BJ (cell line): Measurements from ENCODE around the gene ZNF654. TPM values are rescaled to one million over a fixed set of nuclear protein-coding genes. Genes with fewer than 3 reads are reported as not detected.

Experiments used
- CTCF ChIA-PET: fragments of 350-600 bp; formaldehyde crosslinking; extraction: SDS; loops from one replicate; lab custom pipeline; 2021; ENCODE audit warnings: antibody characterized with exemption, inconsistent platforms; lab: Yijun Ruan, JAX
- POLR2A ChIA-PET: fragments of 300-600 bp; sonication (Branson Sonifier 250); formaldehyde crosslinking; extraction: SDS; loops from one replicate; lab custom pipeline; 2021; ENCODE audit warnings: antibody characterized with exemption; lab: Charles Lee
- DNase-seq: peaks from one replicate; pipeline ENCODE4 v3.0.0-alpha.2; 2011; ENCODE audit warnings: low read depth
- H3K27me3 ChIP-seq: 2 replicates; pipeline ENCODE4 v1.6.0; 2011; ENCODE audit warnings: low read length; ENCODE audit not compliant: control insufficient read depth, insufficient read depth
- H3K36me3 ChIP-seq: 2 replicates; pipeline ENCODE4 v1.5.1; 2011; ENCODE audit warnings: low read length; ENCODE audit not compliant: control insufficient read depth, insufficient read depth
- H3K4me3 ChIP-seq: 2 replicates; pipeline ENCODE4 v1.5.1; 2011; ENCODE audit warnings: low read depth, mild to moderate bottlenecking, control low read depth, low read length
- CTCF ChIP-seq: IDR thresholded peaks from 2 replicates; pipeline ENCODE4 v1.5.1; 2011; ENCODE audit warnings: low read depth, mild to moderate bottlenecking, control low read depth, inconsistent platforms, low read length, moderate library complexity; ENCODE audit not compliant: insufficient read depth
- polyA plus RNA-seq: library from polyadenylated mRNA; depleted of rRNA; stranded (reverse); fragments of >200 nt; gene quantifications from 2 replicates; pipeline ENCODE4 v1.2.3, GENCODE V29; 2011

Gene ZNF654
- polyA plus RNA-seq, 1 experiment, result 2.0 TPM

GRCh38 chr3:88040529-88040928 is 18.5 kb upstream of the ZNF654 start:
- no peak for TF ChIP-seq CTCF
- H3K4me3 ChIP-seq, result no peak overlapping the region

GRCh38 chr3:88041005-88041404 is 18.1 kb upstream of the ZNF654 start:
- Histone ChIP-seq H3K36me3 (no peaks in the 10 kb centered on the region), H3K27me3 (no peaks in the 10 kb centered on the region), H3K4me3 (no peak overlapping the region)
- POLR2A ChIA-PET, result no interaction called here
- CTCF ChIA-PET, result interaction anchor here (2.1 kb wide), 1 partner anchor 10 kb away, joined by 6 read pairs; no protein-coding TSS in a partner anchor
- TF ChIP-seq CTCF, result no peak
- DNase-seq, result no peak

More at GRCh38 chr3:88040529-88040928, 18.5 kb upstream of the ZNF654 start:
- POLR2A ChIA-PET, result no interaction called here
- CTCF ChIA-PET, result interaction anchor here (2.1 kb wide), 1 partner anchor 9 kb away, joined by 6 read pairs; no protein-coding TSS in a partner anchor
- no peaks in the 10 kb centered on the region for H3K36me3 ChIP-seq
- H3K27me3 ChIP-seq, result no peaks in the 10 kb centered on the region
- no peak for DNase-seq

DNA sequence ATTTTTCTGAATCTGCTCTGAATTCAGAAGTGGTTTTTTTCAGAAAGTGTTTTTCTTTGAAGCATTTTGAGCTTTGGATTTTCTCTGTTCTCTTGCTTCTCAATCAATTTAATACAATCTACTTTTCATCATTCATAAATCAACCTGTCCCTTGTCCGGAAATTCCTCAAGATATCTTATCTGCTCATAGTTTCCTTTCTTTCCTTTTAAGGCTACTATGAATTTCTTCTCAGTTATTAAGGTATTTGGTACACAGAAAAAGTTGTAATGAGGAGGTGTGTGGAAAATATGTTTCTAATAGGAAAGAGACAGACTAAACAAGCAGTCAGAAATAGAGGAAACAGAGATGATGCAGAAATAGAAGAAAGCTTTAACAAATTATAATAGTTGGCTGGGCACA is 14.6 kb upstream of the ZNF654 start:
- DNase-seq, result no peak
- Histone ChIP-seq H3K4me3 (no peak overlapping the region), H3K27me3 (no peaks in the 10 kb centered on the region), H3K36me3 (no peaks in the 10 kb centered on the region)
- no peak for TF ChIP-seq CTCF
- ChIA-PET CTCF (no interaction called here), POLR2A (no interaction called here)

DNA sequence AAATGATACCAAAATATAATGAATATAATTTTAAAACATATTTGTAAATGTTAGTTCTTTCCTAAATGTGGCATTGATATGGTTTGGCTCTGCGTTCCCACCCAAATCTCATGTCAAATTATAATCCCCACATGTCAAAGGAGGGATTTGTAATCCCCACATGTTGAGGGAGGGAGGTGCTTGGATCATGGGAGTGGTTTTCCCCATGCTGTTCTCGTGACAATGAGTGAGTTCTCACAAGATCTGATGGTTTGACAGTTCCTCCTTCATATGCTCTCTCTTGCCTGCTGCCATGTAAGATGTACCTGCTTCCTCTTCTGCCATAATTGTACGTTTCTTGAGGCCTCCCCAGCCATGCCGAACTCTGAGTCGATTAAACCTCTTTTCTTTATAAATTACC is 12.3 kb upstream of the ZNF654 start:
- no peaks in the 10 kb centered on the region for H3K36me3 ChIP-seq
- ChIA-PET CTCF (no interaction called here), POLR2A (no interaction called here)
- TF ChIP-seq CTCF, result no peak
- no peaks in the 10 kb centered on the region for H3K27me3 ChIP-seq
- no peak for DNase-seq
- H3K4me3 ChIP-seq, result no peak overlapping the region

- DNase-seq, result no peak
- CTCF ChIA-PET, result interaction anchor here (1.0 kb wide), 1 partner anchor 55 kb away, joined by 4 read pairs; no protein-coding TSS in a partner anchor
- Histone ChIP-seq H3K36me3 (peaks cover 5% of the 10 kb centered on the region), H3K27me3 (no peaks in the 10 kb centered on the region), H3K4me3 (peak overlapping the region; percentile 86)
- POLR2A ChIA-PET, result no interaction called here
- TF ChIP-seq CTCF, result peak; percentile 35
Observed at GRCh38 chr3:88057630-88058305, 1.3 kb upstream of the ZNF654 start.
